Activated naive CD4-positive, alpha-beta T cell treated with anti-CD3 and anti-CD28 coated beads, Interleukin-2, amount 50 U/mL, for 72 hours (primary cell): ENCODE results near the gene HPCAL1. TPM values are rescaled to one million over a fixed set of nuclear protein-coding genes. Genes with fewer than 3 reads are reported as not detected.

Source experiments
- ATAC-seq, 2 donors: fragments of 150-1000 bp; cut with Tn5 transposase; 2 replicates each; pipeline ENCODE4 v1.10.0; 2021; ENCODE audit warnings: mild to moderate bottlenecking in 2 of 2, moderate library complexity in 2 of 2
- DNase-seq, 2 donors: peaks; one replicate each; pipeline ENCODE4 v3.0.0; 2021 to 2022; ENCODE audit warnings: low spot score in 2 of 2
- H3K27ac Mint-ChIP-seq, 2 donors: one replicate each; pipeline ENCODE4 v1.8.0; 2022; ENCODE audit warnings: mild to moderate bottlenecking in 2 of 2, mixed read lengths in 2 of 2
- H3K36me3 Mint-ChIP-seq, 2 donors: one replicate each; pipeline ENCODE4 v1.8.0; 2022; ENCODE audit warnings: mixed read lengths in 2 of 2
- H3K9me3 Mint-ChIP-seq, 2 donors: one replicate each; pipeline ENCODE4 v1.8.0; 2022; ENCODE audit warnings: mixed read lengths in 2 of 2
- total RNA-seq, 2 donors: library from RNA; stranded (reverse); gene quantifications; one replicate each; pipeline ENCODE4 v1.2.3, GENCODE V29; 2022

The HPCAL1 gene
- total RNA-seq, 2 donors from 2014 or later: 46.0 to 96.5 TPM

GRCh38 chr2:10371441-10372196, 68.9 kb downstream of the HPCAL1 start:
- H3K27ac Mint-ChIP-seq: peak overlapping the region; percentile 19 to 57
- H3K36me3 Mint-ChIP-seq: peaks cover 0 to 10% of the 10 kb centered on the region in 2 donors
- DNase-seq (no peak), ATAC-seq (no peak)
- no peaks in the 10 kb centered on the region for H3K9me3 Mint-ChIP-seq

DNA sequence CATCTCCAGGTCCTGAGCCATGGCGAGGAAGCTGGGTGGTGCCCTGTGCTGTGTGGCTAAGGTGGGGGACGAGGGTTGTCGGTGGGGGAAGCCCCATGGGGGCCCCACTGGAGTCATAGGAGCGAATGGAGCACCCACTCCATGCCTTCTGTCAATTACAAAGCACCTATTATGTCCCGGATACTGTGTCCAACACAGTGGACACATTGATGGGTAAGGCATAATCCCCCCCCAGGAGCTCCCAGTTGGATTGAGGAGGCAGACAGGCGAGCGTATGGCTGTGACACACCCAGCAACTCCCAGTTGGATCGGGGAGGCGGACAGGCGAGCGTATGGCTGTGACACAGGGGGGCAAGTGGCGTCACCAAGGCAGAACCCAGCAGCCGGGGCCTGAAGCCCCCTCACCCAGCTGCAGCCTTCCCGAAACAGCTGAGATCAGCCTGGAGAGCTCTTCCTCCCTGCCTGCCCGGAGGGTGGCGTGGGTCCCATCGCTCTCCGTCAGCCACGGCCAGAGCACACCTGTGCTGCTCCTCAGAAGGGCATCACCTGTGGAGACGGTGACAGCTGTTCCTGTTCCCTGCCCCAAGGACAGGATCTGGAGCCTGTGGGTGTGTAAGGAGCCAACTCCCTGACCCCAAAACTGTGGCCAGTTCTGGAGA, 69.6 kb downstream of the HPCAL1 start:
- Mint-ChIP-seq H3K9me3 (no peaks in the 10 kb centered on the region), H3K36me3 (peaks cover 0 to 10% of the 10 kb centered on the region in 2 donors), H3K27ac (peak overlapping the region; percentile 19 to 36)
- DNase-seq (no peak), ATAC-seq (peak in 1 of 2 donors; percentile 7)

DNA sequence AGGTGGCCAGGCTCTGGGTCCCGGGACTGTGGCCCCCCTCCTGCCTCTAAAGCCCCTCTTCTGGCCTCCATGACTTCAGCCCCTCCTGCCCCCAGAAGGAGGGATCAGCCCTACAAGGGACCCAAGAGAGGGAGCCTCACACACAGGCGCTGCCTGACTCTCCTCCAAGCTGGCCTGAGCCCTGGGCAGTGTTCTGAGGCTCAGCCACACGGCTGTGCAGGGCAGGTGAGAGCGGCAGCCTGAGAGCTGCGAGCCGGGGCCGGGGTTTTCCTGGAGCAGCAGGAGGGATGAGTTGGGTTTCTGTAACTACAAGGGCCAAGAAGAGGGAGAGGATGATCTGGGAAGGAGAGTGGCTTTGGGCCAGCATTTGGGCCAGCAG, 70.1 kb downstream of the HPCAL1 start:
- peak in 1 of 2 donors; percentile 8 for ATAC-seq
- H3K36me3 Mint-ChIP-seq: peaks cover 0 to 10% of the 10 kb centered on the region in 2 donors
- peak overlapping the region in 1 of 2 donors; percentile 23 for H3K27ac Mint-ChIP-seq
- no peaks in the 10 kb centered on the region for H3K9me3 Mint-ChIP-seq
- no peak for DNase-seq

DNA sequence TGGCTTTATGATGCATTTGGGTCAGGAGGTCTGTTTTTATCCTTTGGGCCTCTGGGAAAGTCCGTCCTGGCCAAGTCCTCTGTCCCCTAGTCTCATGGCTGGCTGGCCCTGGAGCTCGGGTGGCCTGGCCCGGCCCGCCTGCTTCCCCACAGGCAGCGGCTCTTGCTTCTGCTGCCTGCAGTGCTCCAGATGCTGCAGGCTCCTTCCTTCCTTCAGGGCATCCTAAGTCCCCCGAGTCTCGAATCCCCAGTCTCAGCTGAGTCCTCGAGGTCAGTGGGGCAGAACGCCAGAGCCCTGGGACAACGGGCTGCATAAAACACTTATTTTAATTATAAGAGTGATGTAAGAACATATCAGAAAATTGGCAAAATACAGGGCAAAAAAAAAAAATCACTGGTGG, 71.2 kb downstream of the HPCAL1 start:
- Mint-ChIP-seq H3K9me3 (no peaks in the 10 kb centered on the region), H3K27ac (peak overlapping the region in 1 of 2 donors; percentile 10), H3K36me3 (peaks cover 0 to 10% of the 10 kb centered on the region in 2 donors)
- no peak for DNase-seq
- no peak for ATAC-seq

- peaks cover 0 to 10% of the 10 kb centered on the region in 2 donors for H3K36me3 Mint-ChIP-seq
- H3K27ac Mint-ChIP-seq: peak overlapping the region; percentile 10 to 95
- ATAC-seq (no peak), DNase-seq (no peak)
- no peaks in the 10 kb centered on the region for H3K9me3 Mint-ChIP-seq
These were observed 71.7 kb downstream of the HPCAL1 start for GRCh38 chr2:10374362-10374943.

DNA sequence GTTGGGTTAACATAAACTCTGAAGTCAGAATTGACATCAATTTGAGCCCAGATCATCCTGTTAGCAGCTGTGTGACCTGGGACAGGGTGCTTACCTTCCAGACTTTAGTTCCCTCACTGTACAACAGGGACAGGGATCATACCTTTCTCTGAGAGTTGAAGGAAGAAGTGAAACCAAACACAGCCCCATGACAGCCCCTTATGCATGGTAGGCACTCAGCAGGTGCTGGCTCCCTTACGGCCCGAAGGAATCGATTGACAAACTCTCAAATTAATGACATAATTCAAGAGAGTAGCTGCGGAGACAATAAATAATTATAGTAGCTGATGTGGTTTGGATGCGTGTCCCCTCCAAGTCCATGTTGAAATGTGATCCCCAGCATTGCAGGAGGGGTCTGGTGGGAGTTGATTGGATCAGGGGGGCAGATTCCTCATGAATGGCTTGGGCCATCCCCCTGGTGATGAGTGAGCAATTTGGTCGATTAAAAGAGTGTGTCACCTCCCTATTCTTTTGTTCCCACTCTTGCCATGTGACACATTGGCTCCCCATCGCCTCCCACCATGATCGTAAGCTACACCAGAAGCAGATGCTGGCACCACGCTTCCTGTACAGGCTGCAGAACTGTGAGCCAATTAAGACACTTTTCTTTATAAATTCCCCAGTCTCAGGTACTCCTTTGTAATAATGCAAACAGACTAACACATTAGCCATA, 73.0 kb downstream of the HPCAL1 start:
- peak overlapping the region; percentile 41 to 61 for H3K27ac Mint-ChIP-seq
- peak in 1 of 2 donors; percentile 65 for ATAC-seq
- H3K36me3 Mint-ChIP-seq: peaks cover 0 to 10% of the 10 kb centered on the region in 2 donors
- no peaks in the 10 kb centered on the region for H3K9me3 Mint-ChIP-seq
- DNase-seq: no peak

DNA sequence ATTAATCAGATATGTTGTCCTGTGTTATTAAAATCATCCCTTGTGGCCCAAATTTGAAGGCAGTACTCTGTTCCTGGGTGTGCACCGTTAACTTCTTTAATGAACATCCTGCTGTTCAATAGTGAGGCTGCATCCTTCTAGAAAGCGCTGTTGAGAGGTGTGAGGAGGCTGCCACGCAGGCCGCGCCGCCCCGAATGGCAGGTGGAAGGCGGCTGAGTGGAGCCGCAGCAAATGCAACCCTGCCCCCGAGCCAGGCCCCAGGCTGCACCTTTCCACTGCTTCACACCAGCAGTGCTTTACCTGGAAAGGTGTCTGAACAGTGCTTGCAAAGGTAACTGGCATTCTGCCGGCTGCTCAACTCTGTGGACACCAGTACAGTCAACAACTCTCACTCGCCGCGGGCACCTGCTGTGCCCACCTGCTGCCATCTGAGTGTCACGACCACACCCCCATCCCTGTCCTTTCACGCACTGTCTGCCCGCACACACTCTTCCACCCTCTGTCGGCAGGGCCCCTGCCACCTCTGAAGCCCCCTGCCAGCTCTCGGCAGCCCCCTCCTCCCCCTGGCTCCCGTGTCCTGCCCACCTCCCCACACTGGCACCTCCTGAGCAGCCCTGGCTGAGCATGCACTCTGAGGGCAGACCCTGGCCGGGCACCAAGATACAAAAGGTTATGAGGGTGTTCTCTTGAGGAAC, 74.5 kb downstream of the HPCAL1 start:
- no peaks in the 10 kb centered on the region for H3K9me3 Mint-ChIP-seq
- ATAC-seq: no peak
- no peak for DNase-seq
- H3K27ac Mint-ChIP-seq: peak overlapping the region in 1 of 2 donors; percentile 44
- peaks cover 0 to 10% of the 10 kb centered on the region in 2 donors for H3K36me3 Mint-ChIP-seq

DNA sequence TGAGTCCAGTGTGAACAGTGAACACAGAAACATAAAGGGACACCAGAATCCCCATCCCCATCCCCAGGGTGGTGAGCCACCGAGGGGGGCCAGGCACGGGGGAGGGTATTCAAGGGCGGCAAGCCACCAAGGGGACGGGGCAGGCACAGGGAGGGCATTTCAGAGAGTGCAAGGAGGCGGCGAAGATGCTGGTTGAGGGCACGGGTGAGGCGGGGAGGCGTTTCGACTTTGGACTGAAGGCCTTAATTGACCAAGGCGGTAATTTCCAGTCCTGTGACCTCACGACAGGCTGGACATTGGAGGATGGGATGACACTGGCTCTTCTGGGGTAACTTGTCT, 75.0 kb downstream of the HPCAL1 start:
- Mint-ChIP-seq H3K9me3 (no peaks in the 10 kb centered on the region), H3K27ac (peak overlapping the region in 1 of 2 donors; percentile 44), H3K36me3 (peaks cover 0 to 10% of the 10 kb centered on the region in 2 donors)
- DNase-seq (no peak), ATAC-seq (no peak)

DNA sequence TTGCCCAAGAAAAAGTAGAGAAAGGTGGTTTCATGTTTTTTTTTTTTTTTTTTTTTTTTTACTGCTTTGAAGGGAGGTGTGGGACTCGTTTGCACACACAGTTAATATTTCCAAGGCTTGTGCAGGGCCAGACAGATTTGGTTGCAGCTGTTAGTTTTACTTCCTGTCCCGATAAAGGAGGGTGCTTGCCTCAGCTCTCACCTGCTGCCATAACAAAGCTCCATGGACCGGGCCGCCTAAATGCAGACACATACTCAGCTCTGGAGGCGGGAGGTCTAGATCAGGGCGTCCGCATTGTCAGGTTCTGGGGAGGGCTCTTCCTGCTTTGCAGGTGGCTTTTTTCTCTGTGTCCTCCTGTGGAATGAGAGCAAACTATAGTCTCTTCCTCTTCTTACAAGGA, 75.5 kb downstream of the HPCAL1 start:
- ATAC-seq: peak; percentile 23 to 34
- DNase-seq: no peak
- Mint-ChIP-seq H3K27ac (peak overlapping the region in 1 of 2 donors; percentile 31), H3K36me3 (peaks cover 0 to 10% of the 10 kb centered on the region in 2 donors), H3K9me3 (no peaks in the 10 kb centered on the region)

DNA sequence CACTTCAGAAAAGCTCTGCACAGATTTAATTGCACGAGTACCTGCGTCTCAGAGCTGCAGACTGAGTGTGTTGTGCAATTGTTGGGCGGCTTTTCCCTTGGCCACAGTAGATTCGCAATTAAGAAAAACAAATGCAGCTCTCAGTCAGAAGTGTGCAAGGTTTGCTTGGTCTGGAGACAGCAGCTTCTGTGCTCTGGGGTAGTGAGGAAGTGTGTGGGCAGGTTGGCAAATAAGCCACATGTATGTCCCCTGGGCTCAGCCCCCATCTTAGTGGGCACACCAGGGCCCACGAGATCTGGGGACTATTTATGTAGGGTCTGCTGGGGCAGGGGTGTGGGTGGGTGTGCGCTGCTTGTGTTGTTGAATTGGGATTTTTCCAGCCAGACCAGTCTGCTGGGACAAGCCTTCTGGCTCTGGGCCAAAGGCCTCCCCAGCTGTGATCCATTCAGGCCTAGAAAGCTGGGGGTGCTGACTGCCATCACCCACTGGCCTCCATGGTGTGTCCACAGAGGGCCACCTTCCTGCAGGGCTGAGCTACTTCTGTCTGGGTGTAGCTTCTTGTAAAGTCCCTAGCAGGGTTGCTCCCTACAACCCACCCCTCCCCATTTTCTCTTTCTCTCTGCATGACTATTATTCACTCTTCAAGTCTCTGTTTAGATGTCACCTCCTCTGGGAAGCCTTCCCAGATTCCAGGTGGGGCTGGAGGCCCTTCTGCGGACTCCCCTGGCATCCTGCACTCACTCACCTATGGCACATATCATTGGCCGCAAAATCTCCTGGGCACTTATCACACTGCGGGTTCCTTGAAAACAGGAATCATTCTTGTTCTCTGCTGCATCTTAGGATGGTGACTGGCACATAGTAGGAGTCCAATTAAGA, 77.6 kb downstream of the HPCAL1 start:
- Mint-ChIP-seq H3K9me3 (no peaks in the 10 kb centered on the region), H3K36me3 (no peaks in the 10 kb centered on the region), H3K27ac (peak overlapping the region in 1 of 2 donors; percentile 11)
- ATAC-seq (no peak), DNase-seq (no peak)

- DNase-seq: no peak
- no peak overlapping the region for H3K27ac Mint-ChIP-seq
These were observed 79.3 kb downstream of the HPCAL1 start for GRCh38 chr2:10381997-10382353.

GRCh38 chr2:10382354-10383061, 79.8 kb downstream of the HPCAL1 start:
- ATAC-seq (peak; percentile 57 to 66), DNase-seq (peak in 1 of 2 donors; percentile 18)
- Mint-ChIP-seq H3K9me3 (no peaks in the 10 kb centered on the region), H3K27ac (no peak overlapping the region), H3K36me3 (no peaks in the 10 kb centered on the region)

More at GRCh38 chr2:10381997-10382353, 79.3 kb downstream of the HPCAL1 start:
- H3K36me3 Mint-ChIP-seq: no peaks in the 10 kb centered on the region
- H3K9me3 Mint-ChIP-seq: no peaks in the 10 kb centered on the region
- peak in 1 of 2 donors; percentile 2 for ATAC-seq

- DNase-seq (no peak), ATAC-seq (no peak)
- H3K9me3 Mint-ChIP-seq: no peaks in the 10 kb centered on the region
- H3K36me3 Mint-ChIP-seq: no peaks in the 10 kb centered on the region
- H3K27ac Mint-ChIP-seq: peak overlapping the region; percentile 14 to 66
These were observed 81.4 kb downstream of the HPCAL1 start for GRCh38 chr2:10383960-10384734.

- H3K36me3 Mint-ChIP-seq: no peaks in the 10 kb centered on the region
- no peak for ATAC-seq
- no peak for DNase-seq
- H3K27ac Mint-ChIP-seq: no peak overlapping the region
- H3K9me3 Mint-ChIP-seq: no peaks in the 10 kb centered on the region
These were observed 82.8 kb downstream of the HPCAL1 start for GRCh38 chr2:10385501-10385900.
